NCI-H2227 (cell line): Measurements from ENCODE around the gene TTLL7.
"Not testable (repeated sequence)": the region's sequence is repeated elsewhere in the genome, so short reads cannot be mapped to it uniquely, and the experiment has no call there.

ENCODE experiments used
- DNase-seq: peaks from one replicate; lab custom pipeline; 2025; ENCODE audit not compliant: unreplicated experiment; lab: John Stamatoyannopoulos, UW

Gene TTLL7

GRCh38 chr1:83996191-83996590 is 2.7 kb downstream of the TTLL7 start:
- no peak for DNase-seq

DNA sequence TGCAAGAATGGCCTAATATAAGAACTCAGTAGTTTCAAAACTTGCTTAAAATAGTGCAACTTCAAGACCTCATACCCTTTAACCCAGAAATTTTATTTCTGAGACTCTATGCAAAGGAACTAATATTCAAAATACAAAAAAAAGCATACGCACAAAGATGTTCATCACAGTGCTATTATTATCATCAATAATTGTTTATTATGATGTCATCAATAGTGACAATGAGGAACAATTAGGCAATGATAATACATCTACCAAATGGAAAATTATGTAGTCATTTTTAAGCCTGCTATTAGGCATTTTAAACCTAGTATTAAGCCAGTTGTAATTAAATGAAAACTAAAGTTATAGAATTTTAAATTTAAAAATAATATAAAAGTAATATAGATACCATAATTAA is 3.3 kb downstream of the TTLL7 start:
- DNase-seq, result no peak

DNA sequence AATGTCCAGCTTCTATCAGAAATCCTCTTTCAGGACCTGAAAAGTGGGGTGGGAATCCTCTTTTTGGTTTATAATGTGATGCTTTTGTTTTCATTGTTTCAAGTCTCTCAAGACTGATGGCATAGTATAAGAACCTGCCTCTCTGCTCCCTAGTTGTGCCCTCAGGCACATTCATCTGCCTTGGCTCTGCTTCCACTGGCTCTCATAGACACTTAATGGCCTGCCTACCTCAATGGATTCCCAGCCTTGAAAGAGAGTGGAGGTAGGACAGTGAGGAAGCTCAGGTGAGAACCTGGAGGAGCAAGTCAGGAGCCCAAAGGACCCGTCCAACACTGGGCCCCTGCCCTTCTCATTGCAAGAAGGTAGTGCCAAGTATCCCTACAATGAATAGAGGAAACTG is 4.8 kb downstream of the TTLL7 start:
- DNase-seq, result no peak

DNA sequence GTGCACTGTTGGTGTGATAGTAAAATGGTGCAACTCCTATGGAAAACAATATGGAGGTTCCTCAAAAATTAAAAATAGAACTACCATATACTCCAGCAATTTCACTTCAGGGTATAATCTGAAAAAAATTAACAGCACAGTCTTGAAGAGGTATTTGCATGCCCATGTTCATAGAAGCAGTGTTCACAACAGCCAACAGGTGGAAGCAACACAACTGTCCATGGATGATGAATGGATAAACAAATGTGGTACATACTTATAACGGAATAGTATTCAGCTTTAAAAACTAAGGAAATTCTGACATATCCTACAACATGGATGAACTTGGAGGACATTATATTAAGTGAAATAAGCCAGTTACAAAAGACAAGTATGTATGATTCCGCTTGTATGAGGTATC is 8.2 kb downstream of the TTLL7 start:
- no peak for DNase-seq

GRCh38 chr1:83985048-83985447 is 13.9 kb downstream of the TTLL7 start:
- DNase-seq, result no peak

DNA sequence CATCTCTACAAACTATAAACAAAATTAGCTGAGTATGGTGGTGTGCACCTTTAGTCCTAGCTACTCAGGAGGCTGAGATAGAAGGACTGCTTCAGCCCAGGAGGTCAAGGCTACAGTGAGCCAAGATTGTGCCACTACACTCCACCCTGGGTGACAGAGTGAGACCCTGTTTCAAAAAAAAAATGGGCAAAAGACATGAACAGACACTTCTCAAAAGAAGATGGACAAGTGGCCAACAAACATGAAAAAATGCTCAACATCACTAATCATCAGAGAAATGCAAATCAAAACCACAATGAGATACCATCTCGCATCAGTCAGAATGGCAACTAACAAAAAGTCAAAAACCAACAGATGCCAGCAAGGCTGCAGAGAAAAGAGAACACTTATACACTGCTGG is 15.0 kb downstream of the TTLL7 start:
- not testable (repeated sequence) for DNase-seq

- DNase-seq, result no peak
Observed at GRCh38 chr1:83978056-83978455, 20.9 kb downstream of the TTLL7 start.

GRCh38 chr1:83976920-83977319 is 22.0 kb downstream of the TTLL7 start:
- DNase-seq, result no peak

DNA sequence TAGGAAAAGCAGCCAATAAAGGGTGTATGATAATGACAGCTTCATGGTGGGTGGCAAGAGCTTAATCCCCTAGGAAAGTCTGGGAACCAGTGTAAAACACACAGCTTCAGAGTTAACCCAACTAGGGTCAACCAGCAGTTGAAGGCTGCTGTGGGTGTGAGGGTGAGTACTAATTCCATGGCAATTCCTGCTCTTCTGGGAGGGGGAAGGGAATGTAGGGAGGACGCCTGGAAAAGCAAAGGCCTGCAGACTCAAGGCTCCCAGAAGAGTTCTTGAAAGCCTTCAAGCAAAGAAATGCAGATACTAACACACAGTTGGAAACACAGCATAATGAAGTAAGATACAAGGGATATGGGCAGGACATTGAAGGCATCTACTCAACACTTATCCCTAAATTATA is 28.1 kb downstream of the TTLL7 start:
- DNase-seq, result no peak

- DNase-seq, result no peak
Observed at GRCh38 chr1:83970114-83970513, 28.8 kb downstream of the TTLL7 start.

- no peak for DNase-seq
Observed at GRCh38 chr1:83967336-83967735, 31.6 kb downstream of the TTLL7 start.

DNA sequence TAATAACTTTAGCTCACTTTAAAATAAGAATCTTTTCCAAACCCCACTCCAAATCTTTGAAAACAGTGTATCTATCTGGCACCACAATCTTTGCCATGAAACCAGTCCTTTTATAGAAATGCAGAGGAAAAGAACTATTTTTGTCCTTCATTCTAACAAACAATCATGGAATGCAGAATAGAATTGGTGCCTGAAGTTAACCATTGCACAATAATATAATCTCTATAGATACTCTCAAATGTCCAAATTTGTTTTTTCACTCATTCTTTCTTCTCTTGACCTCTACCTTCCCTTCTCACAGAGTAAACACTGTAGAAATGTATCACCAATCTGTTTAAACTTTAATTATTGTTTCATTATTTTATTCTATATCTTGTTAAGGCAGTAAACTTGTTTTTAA is 34.8 kb downstream of the TTLL7 start:
- no peak for DNase-seq

- no peak for DNase-seq
Observed at GRCh38 chr1:83961571-83962295, 37.2 kb downstream of the TTLL7 start.

GRCh38 chr1:83960669-83961277 is 38.2 kb downstream of the TTLL7 start:
- no peak for DNase-seq

DNA sequence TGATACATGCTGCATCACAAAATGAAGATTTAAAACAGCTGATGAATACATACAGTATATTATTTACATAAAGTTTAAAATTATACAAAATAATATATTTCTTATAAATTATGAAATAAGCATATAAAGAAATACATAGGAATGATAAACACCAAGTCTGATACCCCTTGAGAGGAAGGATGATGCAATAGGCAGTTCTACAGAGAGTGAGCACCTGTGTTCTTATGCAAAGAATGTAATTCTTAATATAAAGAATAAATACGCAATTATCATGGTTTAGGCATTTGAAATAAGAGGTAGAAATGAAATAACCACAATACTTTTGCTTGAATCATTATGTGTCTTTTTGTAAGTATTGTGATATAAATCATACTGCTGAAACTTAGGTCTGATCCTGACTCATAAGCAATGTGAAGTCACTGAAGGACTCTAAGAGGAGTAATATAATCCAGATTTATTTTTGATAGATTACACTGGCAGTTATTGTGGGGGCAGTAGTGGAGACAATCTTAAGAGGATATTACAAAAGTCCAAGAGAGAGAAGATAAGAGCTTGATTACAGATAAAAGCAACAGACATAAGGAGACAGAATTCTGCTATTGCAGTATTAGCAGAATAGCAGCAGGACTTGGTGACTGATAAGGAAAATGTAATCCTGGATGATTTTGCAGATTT is 39.0 kb downstream of the TTLL7 start:
- no peak for DNase-seq

DNA sequence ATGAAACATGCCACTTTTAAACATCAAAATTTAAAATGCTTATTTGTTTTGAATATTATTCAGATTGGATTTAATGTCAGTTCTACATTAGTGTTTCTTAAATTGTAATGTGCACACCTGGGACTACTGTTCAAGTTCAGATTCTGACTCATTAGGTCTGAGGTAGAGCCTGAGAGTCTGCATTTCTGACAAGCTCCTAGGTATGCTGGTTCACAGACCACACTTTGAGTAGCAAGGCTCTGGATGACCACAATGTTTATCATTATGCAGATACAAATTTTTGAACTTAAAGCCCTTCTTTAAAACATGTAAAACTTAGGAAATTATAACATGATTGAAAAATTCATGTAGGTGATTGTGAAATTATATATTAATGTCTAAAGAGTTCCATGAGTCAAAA is 40.2 kb downstream of the TTLL7 start:
- DNase-seq, result no peak

DNA sequence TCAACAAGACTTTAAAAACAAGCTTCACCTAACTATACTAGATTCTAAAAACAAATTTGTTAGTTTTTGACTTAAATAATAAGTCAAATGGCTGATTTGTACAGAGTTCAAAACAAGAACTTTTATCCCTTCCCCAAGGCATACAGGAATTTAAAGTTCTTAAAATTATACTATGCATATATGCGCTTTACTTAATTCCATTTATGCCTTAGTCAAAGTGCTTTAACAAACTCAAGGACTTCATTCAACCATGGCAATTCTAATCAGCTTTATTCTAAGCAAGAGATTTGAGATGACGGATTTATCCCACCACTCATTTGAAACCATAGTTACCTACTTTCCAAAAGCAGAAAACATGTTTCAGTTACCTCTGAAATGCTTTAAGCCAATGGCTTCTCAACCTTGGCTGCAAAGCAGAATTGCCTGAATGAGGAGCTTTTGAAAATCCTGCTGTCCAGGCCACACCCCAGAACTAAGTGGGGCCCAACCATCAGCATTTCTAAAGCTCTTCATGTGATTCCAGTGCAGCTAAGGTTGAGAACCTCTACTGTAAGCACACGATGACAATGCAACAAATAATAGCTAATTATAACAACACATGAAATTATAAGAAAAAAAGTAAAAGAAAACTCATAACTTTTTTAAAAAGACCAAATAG is 44.6 kb downstream of the TTLL7 start:
- DNase-seq, result no peak

GRCh38 chr1:83950106-83950661 is 48.7 kb downstream of the TTLL7 start:
- no peak for DNase-seq

- DNase-seq, result no peak
Observed at GRCh38 chr1:83942914-83943313, 56.0 kb downstream of the TTLL7 start.

DNA sequence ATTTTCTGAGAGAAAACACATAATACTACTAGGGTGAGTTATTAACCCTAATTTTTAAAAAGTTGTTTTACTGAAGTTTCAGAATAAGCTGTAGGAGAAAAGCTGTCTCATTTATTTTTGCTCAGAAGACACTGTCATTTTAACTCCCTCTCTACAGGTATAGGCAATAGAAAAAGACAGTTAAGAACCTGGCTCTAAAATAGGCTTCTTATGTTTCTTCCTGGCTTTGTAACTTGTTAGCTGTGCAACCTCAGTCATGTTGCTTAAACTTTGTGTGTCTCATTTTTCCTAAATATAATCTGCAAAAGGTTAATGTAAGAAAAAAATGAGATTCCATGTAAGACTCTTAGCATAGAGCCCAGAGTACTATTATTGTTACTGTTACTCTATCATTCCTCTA is 64.4 kb downstream of the TTLL7 start:
- DNase-seq, result no peak

GRCh38 chr1:83932693-83933092 is 66.2 kb downstream of the TTLL7 start:
- no peak for DNase-seq

DNA sequence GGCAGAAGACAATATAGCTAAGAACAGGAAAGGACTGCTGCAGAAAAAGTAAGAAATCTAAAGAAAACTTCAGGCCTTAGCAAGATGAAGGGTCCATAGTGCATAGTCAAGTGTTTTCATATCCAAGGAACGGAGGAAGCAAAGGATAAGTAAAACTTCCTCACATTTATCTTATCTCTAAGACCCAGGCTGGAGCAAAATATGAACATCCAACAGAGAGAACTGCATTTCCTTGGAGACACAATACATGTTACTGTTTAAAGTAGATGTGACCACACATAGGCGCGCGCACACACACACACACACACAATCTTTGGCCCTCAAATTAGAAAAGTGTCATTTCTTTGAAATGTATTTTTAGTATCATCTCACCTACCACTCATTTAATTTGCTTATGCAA is 66.7 kb downstream of the TTLL7 start:
- DNase-seq, result no peak
